ENCODE data around the gene NCKAP5.

DNA sequence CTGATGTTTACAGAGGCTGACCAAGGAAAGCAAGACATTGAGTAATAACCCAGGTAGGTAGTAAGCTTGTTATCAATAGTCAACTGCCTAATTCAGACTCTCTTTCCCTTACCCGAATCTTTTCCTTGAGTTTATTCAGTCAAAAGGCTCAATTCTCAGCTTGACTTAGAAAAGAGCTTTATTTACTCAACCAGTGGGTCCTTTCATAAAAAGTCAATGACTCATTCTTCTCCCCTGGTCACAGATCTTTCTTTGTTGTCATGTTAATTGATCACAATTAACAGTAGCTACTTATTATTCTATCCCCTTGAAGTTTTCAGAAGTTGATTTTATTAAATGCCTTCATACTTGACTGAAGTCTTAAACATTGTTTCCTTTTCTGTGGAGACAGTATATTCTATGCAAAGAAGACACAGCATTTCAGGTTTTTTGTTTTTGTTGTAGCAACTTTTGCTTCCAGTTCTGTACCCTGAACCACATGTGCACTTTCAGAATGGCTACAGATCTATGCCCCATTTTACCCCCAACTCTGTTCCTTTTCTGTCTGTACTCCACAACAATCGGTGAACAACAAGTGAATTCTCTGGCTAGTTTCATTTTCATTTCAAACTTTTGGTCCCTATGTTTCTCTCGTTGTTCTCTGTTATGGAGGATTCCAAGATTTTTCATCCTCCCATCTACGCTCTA, 428.3 kb downstream of the NCKAP5 start:
- TF ChIP-seq TAF1 (IDR thresholded peaks at IDR 0.05; ENCODE audit: borderline replicate concordance, low read depth, low read length) (no peak), POLR2A (IDR thresholded peaks at IDR 0.05; ENCODE audit: low read depth, low read length) (no peak), POLR2AphosphoS5 (IDR thresholded peaks at IDR 0.05; ENCODE audit: low read depth, low read length) (no peak)

All from GM12892 (cell line).